ENCODE results near the gene CLINT1.

The CLINT1 gene

DNA sequence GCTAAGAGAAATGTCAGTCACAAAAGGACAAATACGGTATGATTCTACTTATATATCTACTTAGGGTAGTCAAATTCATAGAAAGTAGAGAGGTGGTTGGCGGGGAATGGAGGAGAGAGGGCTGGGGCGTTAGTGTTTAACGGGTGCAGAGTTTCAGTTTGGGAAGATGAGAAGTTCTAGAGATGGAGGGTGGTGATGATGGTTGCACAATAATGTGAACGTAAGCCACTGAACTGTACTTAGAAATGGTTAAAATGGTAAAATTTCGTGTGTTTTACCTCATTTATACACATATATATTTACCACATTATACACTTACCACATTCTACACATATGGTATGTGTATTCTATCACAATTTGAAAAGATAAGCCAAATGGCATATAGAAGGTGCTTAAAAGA is 79.7 kb downstream of the CLINT1 start:
- no peak overlapping the region for H3K4me3 ChIP-seq (ENCODE audit: low read length)
- no peak for DNase-seq (ENCODE audit: low read depth)
- no peak for TF ChIP-seq CTCF (IDR thresholded peaks at IDR 0.05; ENCODE audit: insufficient read depth, low read depth, low read length, missing control alignments)

GRCh38 chr5:157778121-157778805 is 80.7 kb downstream of the CLINT1 start:
- peak; percentile 49 for DNase-seq (ENCODE audit: low read depth)
- no peak for TF ChIP-seq CTCF (IDR thresholded peaks at IDR 0.05; ENCODE audit: insufficient read depth, low read depth, low read length, missing control alignments)
- no peak overlapping the region for H3K4me3 ChIP-seq (ENCODE audit: low read length)

GRCh38 chr5:157772127-157772526 is 86.8 kb downstream of the CLINT1 start:
- no peak for TF ChIP-seq CTCF (IDR thresholded peaks at IDR 0.05; ENCODE audit: insufficient read depth, low read depth, low read length, missing control alignments)
- no peak for DNase-seq (ENCODE audit: low read depth)

DNA sequence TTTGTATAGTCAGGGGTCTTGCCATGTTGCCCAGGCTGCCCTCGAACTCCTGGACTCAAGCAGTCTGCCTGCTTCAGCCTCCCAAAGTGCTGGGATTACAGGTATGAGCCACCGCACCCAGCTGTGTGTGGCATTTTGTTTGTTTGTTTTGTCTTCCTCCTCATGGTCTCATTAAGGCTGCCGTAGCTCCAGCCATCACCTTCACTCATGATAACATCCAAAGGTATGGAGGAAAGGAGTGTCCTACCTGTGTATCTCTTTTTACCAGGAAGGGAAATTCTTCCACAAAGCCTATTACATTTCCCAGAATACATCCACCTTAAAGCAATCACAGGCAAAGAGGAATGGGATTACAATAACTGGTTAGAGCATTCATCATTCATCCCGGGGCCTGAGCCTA is 88.3 kb downstream of the CLINT1 start:
- no peak for DNase-seq (ENCODE audit: low read depth)
- no peak for TF ChIP-seq CTCF (IDR thresholded peaks at IDR 0.05; ENCODE audit: insufficient read depth, low read depth, low read length, missing control alignments)
- H3K4me3 ChIP-seq (ENCODE audit: low read length) = no peak overlapping the region

More at GRCh38 chr5:157772127-157772526, 86.8 kb downstream of the CLINT1 start:
- no peak overlapping the region for H3K4me3 ChIP-seq (ENCODE audit: low read length)

DNA sequence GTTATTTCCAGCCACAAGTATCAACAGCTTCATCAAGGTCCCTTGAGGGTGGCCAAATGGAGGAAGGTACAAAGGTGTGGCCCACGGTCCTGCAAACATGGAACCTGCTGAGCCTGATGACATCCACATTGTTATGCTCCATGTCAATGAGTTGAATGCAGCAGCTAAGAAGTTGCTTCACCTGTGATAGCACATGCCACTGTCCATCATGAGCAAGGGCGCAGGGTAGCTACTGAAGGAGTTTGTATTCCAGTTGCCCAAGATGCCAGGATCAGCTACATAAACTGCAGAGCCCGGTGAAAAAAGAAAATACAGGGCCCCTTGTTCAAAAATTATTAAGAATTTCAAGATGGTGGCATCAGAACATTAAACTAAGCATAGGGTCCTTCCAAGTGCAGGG is 91.3 kb downstream of the CLINT1 start:
- no peak for TF ChIP-seq CTCF (IDR thresholded peaks at IDR 0.05; ENCODE audit: insufficient read depth, low read depth, low read length, missing control alignments)
- no peak overlapping the region for H3K4me3 ChIP-seq (ENCODE audit: low read length)
- no peak for DNase-seq (ENCODE audit: low read depth)

- no peak overlapping the region for H3K4me3 ChIP-seq (ENCODE audit: low read length)
- no peak for DNase-seq (ENCODE audit: low read depth)
- TF ChIP-seq CTCF (IDR thresholded peaks at IDR 0.05; ENCODE audit: insufficient read depth, low read depth, low read length, missing control alignments) = no peak
These were observed 92.0 kb downstream of the CLINT1 start for GRCh38 chr5:157766902-157767301.

GRCh38 chr5:157766442-157766841 is 92.5 kb downstream of the CLINT1 start:
- no peak overlapping the region for H3K4me3 ChIP-seq (ENCODE audit: low read length)
- DNase-seq (ENCODE audit: low read depth) = no peak

More at GRCh38 chr5:157766442-157766841, 92.5 kb downstream of the CLINT1 start:
- TF ChIP-seq CTCF (IDR thresholded peaks at IDR 0.05; ENCODE audit: insufficient read depth, low read depth, low read length, missing control alignments) = no peak
